Measurements from ENCODE around the gene SLC16A3. TPM values are rescaled to one million over a fixed set of nuclear protein-coding genes. Genes with fewer than 3 reads are reported as not detected.

SLC16A3 gene
- total and polyA plus RNA-seq, 10 of the 15 experiments (the other 5 are each of a cell fraction or from before 2014, with no cell fraction given), result 0.10 to 46.5 (median 8.0) TPM

GRCh38 chr17:82205720-82206508 lies 22.9 kb upstream of the SLC16A3 start (continued):
- TF ChIP-seq MEF2A (IDR thresholded peaks at IDR 0.05; ENCODE audit: insufficient read depth, low read depth, low read length) (0 out of 2 replicates have a peak, but pooled peaks have one; percentile 23), RAD51 (IDR thresholded peaks at IDR 0.05) (no peak), ZNF274 (IDR thresholded peaks at IDR 0.05; ENCODE audit: insufficient read depth, insufficient read length) (no peak), MYB (IDR thresholded peaks at IDR 0.05; ENCODE audit: borderline replicate concordance, low read depth, low read length) (no peak), IRF4 (IDR thresholded peaks at IDR 0.05; ENCODE audit: low read depth, low read length) (no peak), RELA (IDR thresholded peaks at IDR 0.05; ENCODE audit: borderline replicate concordance, partially characterized antibody) (no peak), HCFC1 (IDR thresholded peaks at IDR 0.05; ENCODE audit: low read length) (peak; percentile 46), CEBPB (IDR thresholded peaks at IDR 0.05; ENCODE audit: borderline replicate concordance in 1 of 2, low read depth in 2 of 2, low read length in 2 of 2) (no peak), EZH2 (IDR thresholded peaks at IDR 0.05; ENCODE audit: borderline replicate concordance, control insufficient read depth, low read depth, low read length) (no peak), HDAC2 (IDR thresholded peaks at IDR 0.05) (no peak), SUPT20H (IDR thresholded peaks at IDR 0.05; ENCODE audit: borderline replicate concordance, control insufficient read depth, low read depth, low read length) (no peak), IKZF1 (conservative IDR thresholded peaks at IDR 0.05) (0 out of 2 replicates have a peak, but pooled peaks have one; percentile 26), NBN (IDR thresholded peaks at IDR 0.05) (peak; percentile 59; the same call in 1 of the 2 replicates), SMAD1 (IDR thresholded peaks at IDR 0.05; ENCODE audit: low read depth, partially characterized antibody) (no peak), ZNF217 (IDR thresholded peaks at IDR 0.05) (no peak), RFX5 (IDR thresholded peaks at IDR 0.05; ENCODE audit: low read depth, low read length) (no peak), KAT2A (conservative IDR thresholded peaks at IDR 0.05; ENCODE audit: control insufficient read depth, low read depth, low read length) (no peak), HSF1 (IDR thresholded peaks at IDR 0.05; ENCODE audit: low read depth, low read length) (no peak), TBL1XR1 (IDR thresholded peaks at IDR 0.05; ENCODE audit: low read depth, low read length) (no peak), CBX5 (IDR thresholded peaks at IDR 0.05; ENCODE audit: low read depth) (no peak), FOS (IDR thresholded peaks at IDR 0.05; ENCODE audit: borderline replicate concordance, extremely low read depth, insufficient read length) (no peak), ASH2L (IDR thresholded peaks at IDR 0.05; ENCODE audit: borderline replicate concordance, low read depth) (no peak)
- TF ChIP-seq, protein P1, sequence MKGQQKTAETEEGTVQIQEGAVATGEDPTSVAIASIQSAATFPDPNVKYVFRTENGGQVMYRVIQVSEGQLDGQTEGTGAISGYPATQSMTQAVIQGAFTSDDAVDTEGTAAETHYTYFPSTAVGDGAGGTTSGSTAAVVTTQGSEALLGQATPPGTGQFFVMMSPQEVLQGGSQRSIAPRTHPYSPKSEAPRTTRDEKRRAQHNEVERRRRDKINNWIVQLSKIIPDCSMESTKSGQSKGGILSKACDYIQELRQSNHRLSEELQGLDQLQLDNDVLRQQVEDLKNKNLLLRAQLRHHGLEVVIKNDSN (IDR thresholded peaks at IDR 0.05; ENCODE audit: borderline replicate concordance, extremely low read length, insufficient read depth, low read depth, low read length), result no peak
- TF ChIP-seq, protein P2, sequence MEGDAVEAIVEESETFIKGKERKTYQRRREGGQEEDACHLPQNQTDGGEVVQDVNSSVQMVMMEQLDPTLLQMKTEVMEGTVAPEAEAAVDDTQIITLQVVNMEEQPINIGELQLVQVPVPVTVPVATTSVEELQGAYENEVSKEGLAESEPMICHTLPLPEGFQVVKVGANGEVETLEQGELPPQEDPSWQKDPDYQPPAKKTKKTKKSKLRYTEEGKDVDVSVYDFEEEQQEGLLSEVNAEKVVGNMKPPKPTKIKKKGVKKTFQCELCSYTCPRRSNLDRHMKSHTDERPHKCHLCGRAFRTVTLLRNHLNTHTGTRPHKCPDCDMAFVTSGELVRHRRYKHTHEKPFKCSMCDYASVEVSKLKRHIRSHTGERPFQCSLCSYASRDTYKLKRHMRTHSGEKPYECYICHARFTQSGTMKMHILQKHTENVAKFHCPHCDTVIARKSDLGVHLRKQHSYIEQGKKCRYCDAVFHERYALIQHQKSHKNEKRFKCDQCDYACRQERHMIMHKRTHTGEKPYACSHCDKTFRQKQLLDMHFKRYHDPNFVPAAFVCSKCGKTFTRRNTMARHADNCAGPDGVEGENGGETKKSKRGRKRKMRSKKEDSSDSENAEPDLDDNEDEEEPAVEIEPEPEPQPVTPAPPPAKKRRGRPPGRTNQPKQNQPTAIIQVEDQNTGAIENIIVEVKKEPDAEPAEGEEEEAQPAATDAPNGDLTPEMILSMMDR (IDR thresholded peaks at IDR 0.05 in 2 of 3, conservative IDR thresholded peaks at IDR 0.05 in 1 of 3; ENCODE audit: control insufficient read depth in 2 of 3, extremely low read depth in 1 of 3, insufficient read depth in 1 of 3, low read depth in 3 of 3, low read length in 3 of 3), result peak; percentile 96 to 97 (median 97)
- TF ChIP-seq, protein P3, sequence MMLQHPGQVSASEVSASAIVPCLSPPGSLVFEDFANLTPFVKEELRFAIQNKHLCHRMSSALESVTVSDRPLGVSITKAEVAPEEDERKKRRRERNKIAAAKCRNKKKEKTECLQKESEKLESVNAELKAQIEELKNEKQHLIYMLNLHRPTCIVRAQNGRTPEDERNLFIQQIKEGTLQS (IDR thresholded peaks at IDR 0.05; ENCODE audit: borderline replicate concordance, extremely low read depth, low read depth, low read length), result no peak
